Lower leg skin (tissue), 3 donors: ENCODE measurements around the gene PAPPA.

Source experiments
- CTCF ChIP-seq, 3 donors: fragments of 450-650 bp; IDR thresholded peaks; one replicate each; pipeline ENCODE4 v1.5.1; 2016; ENCODE audit warnings: antibody characterized with exemption in 3 of 3, mild to moderate bottlenecking in 3 of 3, moderate library complexity in 2 of 3
- POLR2A ChIP-seq, 2 donors: fragments of 450-650 bp; IDR thresholded peaks; one replicate each; pipeline ENCODE4 v1.6.1; 2016 to 2017; ENCODE audit warnings: antibody characterized with exemption in 2 of 2, mild to moderate bottlenecking in 1 of 2, moderate library complexity in 1 of 2

GRCh38 chr9:116284518-116284917 is 130.9 kb downstream of the PAPPA start:
- TF ChIP-seq CTCF (IDR thresholded peaks at IDR 0.05): no peak
- TF ChIP-seq POLR2A (IDR thresholded peaks at IDR 0.05): no peak
